Measurements from ENCODE around the gene DNAAF5.

DNA sequence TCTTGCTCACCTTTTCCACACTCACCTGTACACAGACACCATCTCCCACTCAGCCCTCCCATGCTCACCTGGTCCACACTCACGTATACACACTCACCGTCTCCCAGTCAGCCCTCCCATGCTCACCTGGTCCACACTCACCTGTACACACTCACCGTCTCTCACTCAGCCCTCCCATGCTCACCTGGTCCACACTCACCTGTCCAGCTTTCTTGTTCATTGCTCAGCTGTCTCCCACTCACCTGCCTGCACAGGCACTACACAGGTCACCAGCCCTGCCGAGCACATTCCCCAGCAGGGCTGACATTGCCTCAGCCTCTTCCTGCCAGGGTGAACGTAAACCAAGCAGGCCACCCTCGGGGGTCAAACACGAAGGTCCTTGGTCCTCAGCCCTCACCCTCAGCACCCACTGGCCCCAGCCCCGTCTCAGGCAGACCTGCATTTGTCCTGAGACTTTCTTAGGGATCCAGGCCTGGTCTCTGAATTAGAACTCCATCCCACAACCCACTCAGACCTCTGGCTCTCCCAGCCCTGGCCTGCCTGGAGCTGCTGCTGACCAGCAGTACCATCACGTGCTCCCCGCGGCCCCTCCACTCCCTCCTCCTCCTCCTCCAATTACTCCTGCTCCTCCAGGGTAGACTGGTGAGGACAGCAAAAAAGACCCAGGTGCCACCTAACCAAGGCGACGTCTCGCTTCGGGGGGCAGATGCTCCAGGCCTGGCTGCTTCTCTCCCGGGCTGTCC, 12.8 kb upstream of the DNAAF5 start:
- TF ChIP-seq ZNF274 (IDR thresholded peaks at IDR 0.05; ENCODE audit: borderline replicate concordance, low read depth, low read length), result no peak
- TF ChIP-seq, protein P1, sequence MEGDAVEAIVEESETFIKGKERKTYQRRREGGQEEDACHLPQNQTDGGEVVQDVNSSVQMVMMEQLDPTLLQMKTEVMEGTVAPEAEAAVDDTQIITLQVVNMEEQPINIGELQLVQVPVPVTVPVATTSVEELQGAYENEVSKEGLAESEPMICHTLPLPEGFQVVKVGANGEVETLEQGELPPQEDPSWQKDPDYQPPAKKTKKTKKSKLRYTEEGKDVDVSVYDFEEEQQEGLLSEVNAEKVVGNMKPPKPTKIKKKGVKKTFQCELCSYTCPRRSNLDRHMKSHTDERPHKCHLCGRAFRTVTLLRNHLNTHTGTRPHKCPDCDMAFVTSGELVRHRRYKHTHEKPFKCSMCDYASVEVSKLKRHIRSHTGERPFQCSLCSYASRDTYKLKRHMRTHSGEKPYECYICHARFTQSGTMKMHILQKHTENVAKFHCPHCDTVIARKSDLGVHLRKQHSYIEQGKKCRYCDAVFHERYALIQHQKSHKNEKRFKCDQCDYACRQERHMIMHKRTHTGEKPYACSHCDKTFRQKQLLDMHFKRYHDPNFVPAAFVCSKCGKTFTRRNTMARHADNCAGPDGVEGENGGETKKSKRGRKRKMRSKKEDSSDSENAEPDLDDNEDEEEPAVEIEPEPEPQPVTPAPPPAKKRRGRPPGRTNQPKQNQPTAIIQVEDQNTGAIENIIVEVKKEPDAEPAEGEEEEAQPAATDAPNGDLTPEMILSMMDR (IDR thresholded peaks at IDR 0.05 in 2 of 3, conservative IDR thresholded peaks at IDR 0.05 in 1 of 3; ENCODE audit: insufficient read depth in 2 of 3, low read depth in 1 of 3, low read length in 3 of 3), result no peak
- TF ChIP-seq MAZ (CRISPR knock-in tag; conservative IDR thresholded peaks at IDR 0.05 in 1 of 2, IDR thresholded peaks at IDR 0.05 in 1 of 2), result no peak
- no peak for TF ChIP-seq ZNF354B (CRISPR knock-in tag; IDR thresholded peaks at IDR 0.05)
- no peak for TF ChIP-seq NRF1 (conservative IDR thresholded peaks at IDR 0.05 in 1 of 2, IDR thresholded peaks at IDR 0.05 in 1 of 2)

All from K562 (cell line).